Right lobe of liver (tissue), 4 donors: ENCODE measurements around the gene BTBD6.

ENCODE experiments used
- POLR2A ChIP-seq: fragments of 450-650 bp; IDR thresholded peaks from one replicate; pipeline ENCODE4 v1.6.1; 2017; ENCODE audit warnings: antibody characterized with exemption, mild to moderate bottlenecking
- TF ChIP-seq, protein P1 (sequence below), 4 donors: fragments of 200-600 bp in 3 of 4; fragments of 450-650 bp in 1 of 4; IDR thresholded peaks; one replicate each; pipeline versions ENCODE4 v1.5.1 to v1.8.0; 2016 to 2022; ENCODE audit warnings: antibody characterized with exemption in 4 of 4, mild to moderate bottlenecking in 2 of 4
- donor health status: DM: no; HTN: no; CAD: no.
- donor health status: DM: no; HTN: no; CAD: no.
- donor health status: DM: no; HTN: yes; CAD: no.

DNA sequence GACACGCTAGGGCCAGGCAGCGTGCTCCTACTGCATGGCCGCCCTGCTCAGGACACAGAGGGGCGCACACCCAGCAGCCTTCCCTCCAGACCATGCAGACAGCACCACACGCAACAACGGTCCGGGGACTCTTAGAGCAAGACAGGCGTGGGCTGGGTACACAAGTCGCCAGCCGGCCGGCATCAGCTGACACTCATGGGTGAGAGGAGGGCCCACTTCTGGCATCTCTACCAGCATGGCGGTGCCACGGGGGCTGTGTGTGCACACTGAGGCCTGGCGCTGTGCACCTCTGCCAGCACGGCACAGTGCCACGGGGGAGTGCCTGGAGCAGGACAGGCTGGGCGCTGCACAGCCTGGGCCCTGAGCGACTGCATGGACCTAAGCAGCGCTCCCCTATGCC lies 6.7 kb upstream of the BTBD6 start:
- TF ChIP-seq POLR2A, result no peak
- TF ChIP-seq, protein P1, sequence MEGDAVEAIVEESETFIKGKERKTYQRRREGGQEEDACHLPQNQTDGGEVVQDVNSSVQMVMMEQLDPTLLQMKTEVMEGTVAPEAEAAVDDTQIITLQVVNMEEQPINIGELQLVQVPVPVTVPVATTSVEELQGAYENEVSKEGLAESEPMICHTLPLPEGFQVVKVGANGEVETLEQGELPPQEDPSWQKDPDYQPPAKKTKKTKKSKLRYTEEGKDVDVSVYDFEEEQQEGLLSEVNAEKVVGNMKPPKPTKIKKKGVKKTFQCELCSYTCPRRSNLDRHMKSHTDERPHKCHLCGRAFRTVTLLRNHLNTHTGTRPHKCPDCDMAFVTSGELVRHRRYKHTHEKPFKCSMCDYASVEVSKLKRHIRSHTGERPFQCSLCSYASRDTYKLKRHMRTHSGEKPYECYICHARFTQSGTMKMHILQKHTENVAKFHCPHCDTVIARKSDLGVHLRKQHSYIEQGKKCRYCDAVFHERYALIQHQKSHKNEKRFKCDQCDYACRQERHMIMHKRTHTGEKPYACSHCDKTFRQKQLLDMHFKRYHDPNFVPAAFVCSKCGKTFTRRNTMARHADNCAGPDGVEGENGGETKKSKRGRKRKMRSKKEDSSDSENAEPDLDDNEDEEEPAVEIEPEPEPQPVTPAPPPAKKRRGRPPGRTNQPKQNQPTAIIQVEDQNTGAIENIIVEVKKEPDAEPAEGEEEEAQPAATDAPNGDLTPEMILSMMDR (IDR thresholded peaks at IDR 0.05), result no peak
